ENCODE results near the gene SLC9A3. TPM values are rescaled to one million over a fixed set of nuclear protein-coding genes. Genes with fewer than 3 reads are reported as not detected.

Gene SLC9A3
- total RNA-seq, 1 experiment from 2014 or later: 1.5 TPM

DNA sequence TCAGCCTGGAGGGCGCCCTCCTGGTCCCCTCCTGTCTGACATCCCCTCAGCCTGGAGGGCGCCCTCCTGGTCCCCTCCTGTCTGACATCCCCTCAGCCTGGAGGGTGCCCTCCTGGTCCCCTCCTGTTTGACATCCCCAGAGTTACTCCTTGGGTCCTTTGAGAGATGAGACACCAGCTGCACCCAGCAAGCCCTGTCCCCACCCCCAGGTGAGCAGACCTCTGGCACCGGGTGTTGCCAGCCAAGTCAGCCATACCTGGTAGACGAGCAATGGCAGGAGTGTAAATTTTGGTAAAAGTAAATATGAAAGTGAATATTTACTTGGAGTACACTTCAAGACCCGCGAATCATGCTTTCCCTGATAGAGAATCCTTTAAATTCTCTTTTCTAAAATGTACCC is 55.8 kb downstream of the SLC9A3 start:
- H3K27ac ChIP-seq (ENCODE audit: low read depth, low read length): no peak overlapping the region
- ChIA-PET CTCF (no interaction called here), RAD21 (ENCODE audit: low non-redundant PET in 1 of 2, low total read pairs in 2 of 2, uncharacterized antibody in 2 of 2, unreplicated experiment in 2 of 2) (no interaction called here), POLR2A (no interaction called here)
- peaks cover 22% of the 10 kb centered on the region for H3K79me2 ChIP-seq (ENCODE audit: insufficient read depth, low read length)
- TF ChIP-seq, protein P1, sequence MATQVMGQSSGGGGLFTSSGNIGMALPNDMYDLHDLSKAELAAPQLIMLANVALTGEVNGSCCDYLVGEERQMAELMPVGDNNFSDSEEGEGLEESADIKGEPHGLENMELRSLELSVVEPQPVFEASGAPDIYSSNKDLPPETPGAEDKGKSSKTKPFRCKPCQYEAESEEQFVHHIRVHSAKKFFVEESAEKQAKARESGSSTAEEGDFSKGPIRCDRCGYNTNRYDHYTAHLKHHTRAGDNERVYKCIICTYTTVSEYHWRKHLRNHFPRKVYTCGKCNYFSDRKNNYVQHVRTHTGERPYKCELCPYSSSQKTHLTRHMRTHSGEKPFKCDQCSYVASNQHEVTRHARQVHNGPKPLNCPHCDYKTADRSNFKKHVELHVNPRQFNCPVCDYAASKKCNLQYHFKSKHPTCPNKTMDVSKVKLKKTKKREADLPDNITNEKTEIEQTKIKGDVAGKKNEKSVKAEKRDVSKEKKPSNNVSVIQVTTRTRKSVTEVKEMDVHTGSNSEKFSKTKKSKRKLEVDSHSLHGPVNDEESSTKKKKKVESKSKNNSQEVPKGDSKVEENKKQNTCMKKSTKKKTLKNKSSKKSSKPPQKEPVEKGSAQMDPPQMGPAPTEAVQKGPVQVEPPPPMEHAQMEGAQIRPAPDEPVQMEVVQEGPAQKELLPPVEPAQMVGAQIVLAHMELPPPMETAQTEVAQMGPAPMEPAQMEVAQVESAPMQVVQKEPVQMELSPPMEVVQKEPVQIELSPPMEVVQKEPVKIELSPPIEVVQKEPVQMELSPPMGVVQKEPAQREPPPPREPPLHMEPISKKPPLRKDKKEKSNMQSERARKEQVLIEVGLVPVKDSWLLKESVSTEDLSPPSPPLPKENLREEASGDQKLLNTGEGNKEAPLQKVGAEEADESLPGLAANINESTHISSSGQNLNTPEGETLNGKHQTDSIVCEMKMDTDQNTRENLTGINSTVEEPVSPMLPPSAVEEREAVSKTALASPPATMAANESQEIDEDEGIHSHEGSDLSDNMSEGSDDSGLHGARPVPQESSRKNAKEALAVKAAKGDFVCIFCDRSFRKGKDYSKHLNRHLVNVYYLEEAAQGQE (IDR thresholded peaks at IDR 0.05; ENCODE audit: low read depth): no peak
- no peak for TF ChIP-seq POLR2A (IDR thresholded peaks at IDR 0.05; ENCODE audit: borderline replicate concordance, extremely low read depth, insufficient read depth, insufficient read length)
- no peak for TF ChIP-seq EZH2phosphoT487 (IDR thresholded peaks at IDR 0.05; ENCODE audit: borderline replicate concordance)
- no peak for TF ChIP-seq SIN3A (IDR thresholded peaks at IDR 0.05; ENCODE audit: low read depth)
- TF ChIP-seq, protein P2, sequence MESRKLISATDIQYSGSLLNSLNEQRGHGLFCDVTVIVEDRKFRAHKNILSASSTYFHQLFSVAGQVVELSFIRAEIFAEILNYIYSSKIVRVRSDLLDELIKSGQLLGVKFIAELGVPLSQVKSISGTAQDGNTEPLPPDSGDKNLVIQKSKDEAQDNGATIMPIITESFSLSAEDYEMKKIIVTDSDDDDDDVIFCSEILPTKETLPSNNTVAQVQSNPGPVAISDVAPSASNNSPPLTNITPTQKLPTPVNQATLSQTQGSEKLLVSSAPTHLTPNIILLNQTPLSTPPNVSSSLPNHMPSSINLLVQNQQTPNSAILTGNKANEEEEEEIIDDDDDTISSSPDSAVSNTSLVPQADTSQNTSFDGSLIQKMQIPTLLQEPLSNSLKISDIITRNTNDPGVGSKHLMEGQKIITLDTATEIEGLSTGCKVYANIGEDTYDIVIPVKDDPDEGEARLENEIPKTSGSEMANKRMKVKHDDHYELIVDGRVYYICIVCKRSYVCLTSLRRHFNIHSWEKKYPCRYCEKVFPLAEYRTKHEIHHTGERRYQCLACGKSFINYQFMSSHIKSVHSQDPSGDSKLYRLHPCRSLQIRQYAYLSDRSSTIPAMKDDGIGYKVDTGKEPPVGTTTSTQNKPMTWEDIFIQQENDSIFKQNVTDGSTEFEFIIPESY (IDR thresholded peaks at IDR 0.05; ENCODE audit: extremely low read depth, insufficient replicate concordance, low read length): no peak
- TF ChIP-seq ELF1 (IDR thresholded peaks at IDR 0.05; ENCODE audit: borderline replicate concordance, low read depth): no peak
- TF ChIP-seq CEBPB (IDR thresholded peaks at IDR 0.05; ENCODE audit: low read depth): no peak
- no peak for TF ChIP-seq SP1 (IDR thresholded peaks at IDR 0.05; ENCODE audit: low read depth)
- no peak for TF ChIP-seq EZH2 (IDR thresholded peaks at IDR 0.05)
- TF ChIP-seq POLR2AphosphoS5 (IDR thresholded peaks at IDR 0.05; ENCODE audit: low read depth, low read length): no peak
- H3K27me3 ChIP-seq (ENCODE audit: insufficient read depth, low read length): no peaks in the 10 kb centered on the region
- H3K9ac ChIP-seq (ENCODE audit: low read length): no peak overlapping the region
- H3K4me3 ChIP-seq (replicated peaks in 1 of 2; ENCODE audit: low read depth in 1 of 2, low read length in 2 of 2): no peak overlapping the region
- peaks cover 3% of the 10 kb centered on the region; the same call in 1 of the 2 replicates for H4K20me1 ChIP-seq (ENCODE audit: insufficient read depth)
- intact Hi-C loops (cut with micrococcal nuclease): no loop called here
- H3K4me2 ChIP-seq (ENCODE audit: low read length): no peak overlapping the region
- no peak overlapping the region for H2AFZ ChIP-seq (ENCODE audit: low read depth, low read length, poor library complexity, severe bottlenecking)
- BruUV-seq (replicated peaks): no TSS peak
- DNase-seq (ENCODE audit: low read depth, low spot score) (no peak), ATAC-seq (no peak)
- peaks cover 5 to 16% of the 10 kb centered on the region in 2 experiments; a peak in 3 of 4 replicates for H3K4me1 ChIP-seq (ENCODE audit: control insufficient read depth in 1 of 2, insufficient read depth in 2 of 2, low read length in 2 of 2)
- H3K9me2 ChIP-seq (ENCODE audit: insufficient read depth): no peaks in the 10 kb centered on the region
- H3K9me3 ChIP-seq (ENCODE audit: control insufficient read depth in 1 of 2, insufficient read depth in 1 of 2, low read depth in 1 of 2, low read length in 2 of 2): no peaks in the 10 kb centered on the region
- peaks cover 5 to 10% of the 10 kb centered on the region in 2 experiments; a peak in 2 of 4 replicates for H3K36me3 ChIP-seq (ENCODE audit: control insufficient read depth in 1 of 2, insufficient read depth in 2 of 2, low read length in 2 of 2)
